Measurements from ENCODE around the gene PIGM. TPM values are rescaled to one million over a fixed set of nuclear protein-coding genes. Genes with fewer than 3 reads are reported as not detected.

The PIGM gene
- total and polyA plus RNA-seq, 2 of the 13 experiments (the other 11 are each of a cell fraction or from before 2014, with no cell fraction given), result 3.4 to 4.6 TPM

- Histone ChIP-seq H3K4me1 (ENCODE audit: insufficient read depth, low read length) (peaks cover 39% of the 10 kb centered on the region), H3K4me3 (replicated peaks in 1 of 3; ENCODE audit: insufficient read depth in 1 of 3, low read depth in 2 of 3, low read length in 3 of 3) (no peak within 1 kb of the TSS), H3K9me3 (ENCODE audit: low read length) (no peaks in the 10 kb centered on the region), H3K79me2 (ENCODE audit: insufficient read depth, low read length) (no peaks in the 10 kb centered on the region), H3K27me3 (ENCODE audit: control insufficient read depth in 1 of 2, insufficient read depth in 2 of 2, low read length in 2 of 2) (no peaks in the 10 kb centered on the region), H2AFZ (ENCODE audit: low read length) (no peak within 1 kb of the TSS), H4K20me1 (ENCODE audit: insufficient read depth, low read length) (no peaks in the 10 kb centered on the region), H3K27ac (ENCODE audit: extremely low read length, insufficient read depth, low read length) (no peak within 1 kb of the TSS), H3K4me2 (ENCODE audit: low read depth, low read length) (peak within 1 kb of the TSS; percentile 46), H3K36me3 (replicated peaks in 1 of 2; ENCODE audit: control insufficient read depth in 1 of 2, insufficient read depth in 2 of 2, low read length in 2 of 2) (no peaks in the 10 kb centered on the region), H3K9ac (ENCODE audit: insufficient read depth, low read depth, low read length) (no peak within 1 kb of the TSS)
- ChIA-PET CTCF (ENCODE audit: low intra/inter-chr PET ratio, low total read pairs) (no interaction called here), POLR2A (interaction anchor here (1.2 kb wide), 1 partner anchor 34 kb away, joined by 5 read pairs; no protein-coding TSS in a partner anchor)
- intact Hi-C loops (cut with micrococcal nuclease; ENCODE audit: unreplicated experiment) (no loop called here), in situ Hi-C loops (cut with HindIII; ENCODE audit: extremely low pct_ligation_motif_present, low pct_unique_long_range_greater_than_20kb) (loop anchor here (5.0 kb wide), 2 partner anchors 34 to 144 kb away; no protein-coding TSS in a partner anchor)
- DNase-seq (ENCODE audit: low spot score) (no peak), ATAC-seq (no peak), FAIRE-seq (no peak)
- WGBS (ENCODE audit: low lambda C conversion rate), result 42% methylated on average over 6 of the region's 14 CpGs
- TF ChIP-seq MTA1 (CRISPR knock-in tag; IDR thresholded peaks at IDR 0.05; ENCODE audit: borderline replicate concordance) (no peak), ZNF251 (CRISPR knock-in tag; IDR thresholded peaks at IDR 0.05) (no peak), TFDP2 (CRISPR knock-in tag; IDR thresholded peaks at IDR 0.05) (no peak), PPARG (CRISPR knock-in tag; conservative IDR thresholded peaks at IDR 0.05) (no peak)
- BruUV-seq (replicated peaks), result no TSS peak
These were observed 49.6 kb upstream of the PIGM start, which contains the start of gene KCNJ9 for GRCh38 chr1:160081261-160081936. TSS of gene KCNJ9 (plus strand) at chr1:160081538. CDS start at chr1:160084031, 2,493 bp downstream.

- DNase-seq (ENCODE audit: low spot score) (no peak), FAIRE-seq (no peak), ATAC-seq (no peak)
- TF ChIP-seq ARID5B (CRISPR knock-in tag; IDR thresholded peaks at IDR 0.05) (0 out of 2 replicates have a peak, but pooled peaks have one; percentile 20), BCL6 (CRISPR knock-in tag; IDR thresholded peaks at IDR 0.05) (peak; percentile 38; the same call in 1 of the 2 replicates), ZNF3 (CRISPR knock-in tag; IDR thresholded peaks at IDR 0.05) (peak; percentile 66; the same call in 1 of the 2 replicates), ZNF672 (CRISPR knock-in tag; IDR thresholded peaks at IDR 0.05) (no peak), FOXA3 (CRISPR knock-in tag; IDR thresholded peaks at IDR 0.05) (peak; percentile 34; the same call in 1 of the 2 replicates)
- H4K20me1 ChIP-seq (ENCODE audit: insufficient read depth, low read length), result no peaks in the 10 kb centered on the region
- ChIA-PET CTCF (ENCODE audit: low intra/inter-chr PET ratio, low total read pairs) (interaction anchor here (3.3 kb wide), 1 partner anchor 33 kb away, joined by 29 read pairs; no protein-coding TSS in a partner anchor), POLR2A (interaction anchor here (1.2 kb wide), 1 partner anchor 33 kb away, joined by 5 read pairs; no protein-coding TSS in a partner anchor)
- WGBS (ENCODE audit: low lambda C conversion rate), result 7% methylated on average over 6 of the region's 6 CpGs
- no peak overlapping the region for H3K9ac ChIP-seq (ENCODE audit: insufficient read depth, low read depth, low read length)
- H3K4me2 ChIP-seq (ENCODE audit: low read depth, low read length), result peak overlapping the region; percentile 46
- intact Hi-C loops (cut with micrococcal nuclease; ENCODE audit: unreplicated experiment), result no loop called here
- BruUV-seq (replicated peaks), result no TSS peak
- no peaks in the 10 kb centered on the region for H3K27me3 ChIP-seq (ENCODE audit: control insufficient read depth in 1 of 2, insufficient read depth in 2 of 2, low read length in 2 of 2)
- H3K36me3 ChIP-seq (replicated peaks in 1 of 2; ENCODE audit: control insufficient read depth in 1 of 2, insufficient read depth in 2 of 2, low read length in 2 of 2), result no peaks in the 10 kb centered on the region
- no peak overlapping the region for H3K27ac ChIP-seq (ENCODE audit: extremely low read length, insufficient read depth, low read length)
- no peak overlapping the region for H3K4me3 ChIP-seq (replicated peaks in 1 of 3; ENCODE audit: insufficient read depth in 1 of 3, low read depth in 2 of 3, low read length in 3 of 3)
- no peak overlapping the region for H2AFZ ChIP-seq (ENCODE audit: low read length)
- in situ Hi-C loops (cut with HindIII; ENCODE audit: extremely low pct_ligation_motif_present, low pct_unique_long_range_greater_than_20kb), result loop anchor here (5.0 kb wide), 2 partner anchors 33 to 143 kb away; no protein-coding TSS in a partner anchor
- peaks cover 48% of the 10 kb centered on the region for H3K4me1 ChIP-seq (ENCODE audit: insufficient read depth, low read length)
- no peaks in the 10 kb centered on the region for H3K79me2 ChIP-seq (ENCODE audit: insufficient read depth, low read length)
- H3K9me3 ChIP-seq (ENCODE audit: low read length), result no peaks in the 10 kb centered on the region
These were observed 48.8 kb upstream of the PIGM start for GRCh38 chr1:160080381-160081100.
